Fibroblast of the conjunctiva (primary cell): ENCODE results near the gene ZDHHC7.
A peak's percentile ranks its signal among the peaks of the same experiment; 100 is the strongest.
"Not testable (repeated sequence)": the region's sequence is repeated elsewhere in the genome, so short reads cannot be mapped to it uniquely, and the experiment has no call there.

Source experiments
- DNase-seq: peaks from one replicate; pipeline ENCODE4 v3.0.0-alpha.2; 2010; ENCODE audit warnings: low read depth

The ZDHHC7 gene, protein sequence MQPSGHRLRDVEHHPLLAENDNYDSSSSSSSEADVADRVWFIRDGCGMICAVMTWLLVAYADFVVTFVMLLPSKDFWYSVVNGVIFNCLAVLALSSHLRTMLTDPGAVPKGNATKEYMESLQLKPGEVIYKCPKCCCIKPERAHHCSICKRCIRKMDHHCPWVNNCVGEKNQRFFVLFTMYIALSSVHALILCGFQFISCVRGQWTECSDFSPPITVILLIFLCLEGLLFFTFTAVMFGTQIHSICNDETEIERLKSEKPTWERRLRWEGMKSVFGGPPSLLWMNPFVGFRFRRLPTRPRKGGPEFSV

GRCh38 chr16:85010931-85011845 lies at the start of gene ZDHHC7:
Gene ZDHHC7 (minus strand): TSS chr16:85011535. CDS start chr16:84990618, 20,917 bp downstream.
- DNase-seq = peak; percentile 70

- no peak for DNase-seq
Measured at GRCh38 chr16:85058909-85059308, 47.6 kb upstream of the ZDHHC7 start.

DNA sequence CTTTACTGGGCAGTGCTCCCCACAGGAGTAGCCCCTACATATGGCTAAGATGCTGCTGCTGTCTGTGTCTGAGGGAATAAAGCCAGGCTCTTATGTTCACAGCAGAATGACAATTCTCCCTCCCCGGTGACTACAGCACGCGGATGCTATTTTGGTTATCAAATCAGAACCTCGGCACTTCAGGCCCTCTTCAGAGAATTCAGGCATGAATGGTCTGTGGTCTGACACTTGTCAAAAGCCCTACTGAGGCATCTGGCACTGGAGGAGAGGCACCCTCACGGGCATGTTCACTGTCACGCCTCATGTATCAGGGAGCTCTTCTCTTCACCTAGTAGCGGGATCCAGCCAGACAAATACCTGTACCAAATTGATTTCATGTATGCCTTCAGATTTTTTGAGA lies 46.6 kb upstream of the ZDHHC7 start:
- DNase-seq = no peak

GRCh38 chr16:85057212-85057889 lies 46.0 kb upstream of the ZDHHC7 start:
- no peak for DNase-seq

DNA sequence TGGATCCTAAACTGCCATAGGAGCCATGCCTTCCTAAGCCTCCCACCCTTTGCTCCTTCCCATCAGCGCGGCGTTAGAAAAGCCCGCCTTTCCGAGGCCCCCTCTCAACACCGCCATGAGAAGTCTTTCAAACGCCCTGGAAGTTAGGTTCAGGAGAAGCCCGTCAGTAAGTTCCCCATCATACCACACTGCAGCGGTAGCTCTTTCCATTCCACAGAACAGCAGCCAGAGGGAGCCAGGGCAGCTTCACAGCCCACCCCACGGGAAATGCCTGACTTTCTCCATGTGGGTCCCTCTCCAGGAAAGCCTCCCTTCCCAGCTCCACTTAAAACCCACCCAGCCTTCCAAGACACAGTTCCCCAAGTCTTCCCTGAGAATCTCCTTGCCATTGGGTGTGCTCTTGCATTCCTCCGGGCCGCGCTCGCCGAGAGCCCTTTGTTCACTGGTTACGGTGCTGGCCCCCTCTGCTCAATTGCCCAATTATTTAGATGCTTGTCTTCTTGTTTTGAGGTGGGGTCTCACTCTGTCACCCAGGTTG lies 44.9 kb upstream of the ZDHHC7 start:
- DNase-seq = no peak

DNA sequence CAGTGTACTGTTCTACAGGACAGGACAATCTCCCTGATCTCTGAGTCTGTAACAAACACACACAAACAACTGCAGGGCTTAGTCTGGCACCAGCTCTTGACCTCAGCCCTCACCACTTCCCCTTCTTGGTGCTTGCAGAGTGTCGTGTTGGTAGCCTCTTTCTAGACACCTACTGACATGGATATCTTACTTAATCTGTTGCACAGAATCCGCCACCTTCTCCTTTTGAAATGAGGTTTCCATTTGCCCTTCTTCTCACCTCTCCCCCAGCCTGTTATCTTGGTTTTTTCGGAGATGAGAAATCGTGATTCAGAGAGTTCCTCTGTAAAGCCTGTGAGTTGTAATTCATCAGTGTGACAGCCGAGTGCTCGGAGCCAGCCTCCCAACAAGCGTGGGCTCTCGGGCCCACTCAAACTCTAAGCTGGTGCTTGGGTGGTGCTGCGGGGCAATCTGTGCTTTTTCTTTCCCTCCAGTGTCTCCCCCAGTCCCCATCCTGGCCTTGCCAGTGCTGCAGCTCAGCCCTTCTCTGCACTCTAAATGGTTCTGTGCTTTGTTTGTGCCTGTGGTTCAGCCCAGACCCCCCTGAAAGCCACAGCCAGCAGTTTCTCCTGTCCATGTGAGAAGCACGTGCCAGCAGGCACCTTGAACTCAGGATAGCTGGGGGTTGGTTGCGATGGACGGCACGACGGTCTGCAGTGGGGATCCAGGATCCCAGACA lies 44.3 kb upstream of the ZDHHC7 start:
- DNase-seq = peak; percentile 21

DNA sequence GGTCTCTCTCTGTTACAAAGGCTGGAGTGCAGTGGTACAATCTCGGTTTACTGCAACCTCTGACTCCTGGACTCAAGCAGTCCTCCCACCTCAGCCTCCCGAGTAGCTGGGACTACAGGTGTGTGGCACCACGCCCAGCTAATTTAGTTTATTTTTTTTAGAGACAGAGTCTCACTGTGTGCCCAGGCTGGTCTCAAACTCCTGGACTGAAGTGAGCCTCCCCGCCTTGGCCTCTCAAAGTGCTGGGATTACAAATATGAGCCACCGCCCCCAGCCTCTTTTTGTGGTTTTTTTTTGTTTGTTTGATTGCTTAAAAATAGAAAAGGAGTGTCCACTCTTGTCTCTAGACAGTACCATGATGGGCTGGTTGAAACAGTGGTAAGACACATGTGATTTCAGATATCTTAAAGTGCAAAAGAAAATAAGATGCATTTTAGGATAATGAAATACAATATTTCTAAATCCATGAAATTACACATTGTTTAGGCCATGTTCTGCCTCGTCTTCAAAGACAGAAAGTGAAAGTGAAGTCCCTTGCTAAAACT lies 43.7 kb upstream of the ZDHHC7 start:
- DNase-seq = no peak

DNA sequence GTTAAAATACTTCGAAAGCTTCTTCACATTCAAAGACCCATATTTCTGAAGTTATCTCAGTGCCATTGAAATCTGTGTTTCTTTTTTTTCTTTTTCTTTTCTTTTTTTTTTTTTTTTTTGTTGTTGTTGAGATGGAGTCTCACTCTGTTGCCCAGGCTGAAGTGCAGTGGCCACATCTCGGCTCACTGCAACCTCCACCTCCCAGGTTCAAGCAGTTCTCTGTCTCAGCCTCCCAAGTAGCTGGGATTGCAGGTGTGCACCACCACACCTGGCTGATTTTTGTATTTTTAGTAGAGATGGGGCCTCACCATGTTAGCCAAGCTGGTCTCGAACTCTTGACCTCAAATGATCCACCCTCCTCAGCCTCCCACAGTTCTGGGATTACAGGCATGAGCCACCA lies 43.0 kb upstream of the ZDHHC7 start:
- not testable (repeated sequence) for DNase-seq

GRCh38 chr16:85052536-85052935 lies 41.2 kb upstream of the ZDHHC7 start:
- DNase-seq = peak; percentile 17

GRCh38 chr16:85051683-85052082 lies 40.3 kb upstream of the ZDHHC7 start:
- no peak for DNase-seq

GRCh38 chr16:85051067-85051581 lies 39.8 kb upstream of the ZDHHC7 start:
- DNase-seq = no peak

DNA sequence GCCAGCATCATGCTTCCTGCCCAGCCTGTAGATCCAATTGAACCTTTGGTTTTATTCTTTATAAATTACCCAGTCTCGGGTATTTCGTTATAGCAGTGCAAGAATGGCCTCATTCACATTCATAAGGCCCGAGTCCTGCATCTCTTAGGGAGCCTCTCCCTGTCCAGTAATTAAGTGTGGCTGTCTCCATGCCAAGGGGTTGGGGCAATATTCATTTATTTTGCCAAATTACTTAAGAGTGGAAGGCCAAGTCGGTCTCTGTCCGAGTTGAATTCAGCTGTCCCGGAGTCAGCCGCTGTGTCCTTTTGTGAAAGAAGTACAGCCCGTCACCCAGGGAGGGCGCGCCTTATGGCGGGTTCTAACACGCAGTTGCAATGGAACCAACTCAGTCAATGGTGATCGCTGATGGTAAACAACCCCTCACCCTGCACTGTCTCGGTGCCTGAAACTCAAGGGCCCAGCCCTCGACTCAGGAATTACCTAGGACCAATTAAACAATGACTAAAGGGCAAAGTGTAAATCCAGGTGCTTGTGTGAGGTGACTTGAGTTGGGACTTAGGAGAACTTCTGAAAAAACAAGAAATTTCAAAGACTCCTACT lies 38.5 kb upstream of the ZDHHC7 start:
- DNase-seq = no peak

- DNase-seq = no peak
Measured at GRCh38 chr16:85048921-85049562, 37.7 kb upstream of the ZDHHC7 start.

DNA sequence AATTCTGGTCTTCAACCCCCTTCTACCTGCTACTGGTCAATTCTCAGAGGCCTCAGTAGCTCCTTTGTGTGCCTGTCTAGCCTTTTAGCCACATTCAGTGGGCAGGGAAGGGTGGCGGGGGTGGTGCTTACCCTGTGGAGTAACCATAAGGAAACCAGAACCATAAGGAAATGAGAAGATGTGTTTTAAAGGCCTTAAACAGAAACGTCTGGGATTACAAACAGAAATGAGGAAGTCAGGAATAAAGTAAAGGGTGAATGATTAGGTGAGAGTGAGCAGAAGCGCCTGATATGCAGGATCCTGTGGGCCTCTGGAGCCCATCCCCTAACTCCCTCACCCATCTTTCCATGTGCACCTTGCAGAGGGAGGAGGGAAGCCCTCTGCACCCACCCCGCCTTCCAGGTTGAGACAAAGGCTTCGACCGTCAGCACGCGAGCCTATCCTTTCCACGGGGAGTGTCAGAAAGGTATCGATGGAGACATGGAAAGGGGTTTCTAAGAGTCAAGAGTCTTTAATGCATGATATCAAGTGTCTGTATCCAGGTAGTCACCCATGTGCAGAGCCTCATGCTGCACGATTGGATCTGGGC lies 36.6 kb upstream of the ZDHHC7 start:
- no peak for DNase-seq

GRCh38 chr16:85046931-85047866 lies 35.9 kb upstream of the ZDHHC7 start:
- no peak for DNase-seq

DNA sequence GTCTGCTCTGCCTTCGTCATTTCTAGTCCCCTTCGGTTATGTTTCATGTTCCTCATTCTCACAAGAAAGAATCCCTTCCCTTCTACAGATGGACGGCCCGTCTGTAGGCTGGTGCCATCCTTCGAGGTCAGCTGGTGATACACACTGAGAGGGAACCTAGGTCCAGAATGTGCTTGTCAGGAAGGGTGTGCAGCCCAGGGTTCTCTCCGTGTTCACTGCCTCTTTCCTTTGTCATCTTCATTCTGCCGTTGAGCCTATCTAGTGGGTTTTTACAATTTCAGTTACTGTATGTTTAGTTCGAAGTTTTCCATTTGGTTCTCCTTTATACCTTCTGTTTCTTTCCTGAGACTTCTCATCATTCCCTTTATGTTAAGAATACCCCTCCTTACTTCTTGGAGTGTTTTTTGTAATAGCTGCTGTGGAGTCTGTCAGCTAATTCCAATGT lies 35.2 kb upstream of the ZDHHC7 start:
- no peak for DNase-seq

GRCh38 chr16:85045641-85046471 lies 34.5 kb upstream of the ZDHHC7 start:
- no peak for DNase-seq

GRCh38 chr16:85045077-85045476 lies 33.7 kb upstream of the ZDHHC7 start:
- DNase-seq = no peak
